ENCODE measurements around the gene TMTC2. TPM values are rescaled to one million over a fixed set of nuclear protein-coding genes. Genes with fewer than 3 reads are reported as not detected.

The TMTC2 gene
- total and polyA plus RNA-seq, 4 experiments from 2014 or later, result 0.09 to 8.2 (median 4.2) TPM

- ChIA-PET POLR2A (ENCODE audit: partially characterized antibody) (no interaction called here), CTCF (ENCODE audit: partially characterized antibody) (interaction anchor here (1.4 kb wide), 1 partner anchor 9 kb away, joined by 3 read pairs; no protein-coding TSS in a partner anchor)
- Histone ChIP-seq H3K4me3 (ENCODE audit: low read length in 2 of 2) (no peak overlapping the region), H3K36me3 (ENCODE audit: insufficient read depth, low read length) (no peaks in the 10 kb centered on the region), H3K4me1 (ENCODE audit: insufficient read depth, low read length) (no peaks in the 10 kb centered on the region), H3K27me3 (ENCODE audit: insufficient read depth, low read length) (no peaks in the 10 kb centered on the region), H3K9me3 (ENCODE audit: control insufficient read depth in 1 of 2, low read length in 2 of 2) (no peaks in the 10 kb centered on the region), H3K27ac (ENCODE audit: low read depth, low read length) (no peak overlapping the region)
- DNase-seq, result no peak
- no peak overlapping the region for H3K4me3 Mint-ChIP-seq
- H3K4me1 Mint-ChIP-seq, result peaks cover 0 to 1% (median under 1%) of the 10 kb centered on the region in 4 donors
- no peaks in the 10 kb centered on the region for H3K36me3 Mint-ChIP-seq
- H3K27me3 Mint-ChIP-seq, result peaks cover 1 to 12% of the 10 kb centered on the region in 2 donors
- H3K9me3 Mint-ChIP-seq, result peaks cover 0 to 4% (median 0%) of the 10 kb centered on the region in 8 donors
- intact Hi-C loops (cut with micrococcal nuclease), result no loop called here
- H3K27ac Mint-ChIP-seq, result no peak overlapping the region
Observed at GRCh38 chr12:82665142-82665923, 21.4 kb upstream of the TMTC2 start.

DNA sequence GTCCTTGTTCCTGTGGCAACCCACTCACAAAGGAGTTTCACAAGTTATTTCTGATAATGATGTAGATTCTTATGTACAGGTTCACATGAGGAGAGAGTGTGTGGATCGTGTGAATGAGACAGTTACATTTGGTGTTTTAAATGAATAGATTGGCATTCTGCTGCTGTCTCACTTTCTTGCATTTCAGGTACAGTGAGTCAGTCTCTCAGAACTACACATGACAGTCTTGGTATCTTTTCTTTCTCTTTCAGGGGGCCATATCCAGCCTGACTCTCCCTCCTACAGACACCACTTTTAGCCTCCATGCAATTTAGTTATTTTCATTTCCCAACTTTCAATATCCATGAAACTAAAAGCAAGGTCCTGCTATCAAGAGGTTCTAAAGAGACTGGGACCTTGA is 19.9 kb upstream of the TMTC2 start:
- no peak for DNase-seq
- intact Hi-C loops (cut with micrococcal nuclease), result no loop called here
- Mint-ChIP-seq H3K4me1 (no peaks in the 10 kb centered on the region), H3K4me3 (no peak overlapping the region), H3K27ac (no peak overlapping the region), H3K36me3 (no peaks in the 10 kb centered on the region), H3K27me3 (peaks cover 0 to 12% of the 10 kb centered on the region in 2 donors), H3K9me3 (peaks cover 0 to 2% (median 0%) of the 10 kb centered on the region in 8 donors)
- no peaks in the 10 kb centered on the region for H3K36me3 ChIP-seq (ENCODE audit: insufficient read depth, low read length)
- ChIA-PET POLR2A (ENCODE audit: partially characterized antibody) (no interaction called here), CTCF (ENCODE audit: partially characterized antibody) (no interaction called here)
- H3K4me1 ChIP-seq (ENCODE audit: insufficient read depth, low read length), result no peaks in the 10 kb centered on the region
- no peak overlapping the region for H3K4me3 ChIP-seq (ENCODE audit: low read length in 2 of 2)
- no peaks in the 10 kb centered on the region for H3K27me3 ChIP-seq (ENCODE audit: insufficient read depth, low read length)
- no peak overlapping the region for H3K27ac ChIP-seq (ENCODE audit: low read depth, low read length)
- H3K9me3 ChIP-seq (ENCODE audit: control insufficient read depth in 1 of 2, low read length in 2 of 2), result no peaks in the 10 kb centered on the region

DNA sequence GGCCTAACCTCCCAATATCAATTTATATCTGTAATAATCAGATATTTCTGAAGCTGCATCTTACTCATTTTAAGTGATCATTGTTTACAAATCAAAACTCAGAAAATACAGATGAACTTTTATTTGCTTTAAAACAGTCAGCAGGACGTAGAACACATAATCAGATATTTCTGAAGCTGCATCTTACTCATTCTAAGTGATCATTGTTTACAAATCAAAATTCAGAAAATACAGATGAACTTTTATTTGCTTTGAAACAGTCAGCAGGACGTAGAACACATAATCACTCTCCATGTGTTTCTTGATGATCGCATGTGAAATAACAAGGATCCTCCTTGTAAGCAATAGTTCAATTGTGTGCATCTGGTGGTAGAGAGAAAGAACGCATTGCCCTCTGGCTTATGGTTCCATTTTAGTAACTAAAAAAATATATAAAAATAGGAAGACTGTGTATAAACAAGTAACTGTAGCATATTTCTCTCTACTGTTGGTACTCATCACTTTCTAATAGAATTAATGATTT is 15.0 kb upstream of the TMTC2 start:
- no peak overlapping the region for H3K4me3 ChIP-seq (ENCODE audit: low read length in 2 of 2)
- peaks cover 3% of the 10 kb centered on the region for H3K27me3 ChIP-seq (ENCODE audit: insufficient read depth, low read length)
- intact Hi-C loops (cut with micrococcal nuclease), result no loop called here
- Mint-ChIP-seq H3K36me3 (no peaks in the 10 kb centered on the region), H3K4me1 (no peaks in the 10 kb centered on the region), H3K27me3 (peaks cover 0 to 15% of the 10 kb centered on the region in 2 donors), H3K4me3 (no peak overlapping the region), H3K27ac (no peak overlapping the region), H3K9me3 (no peaks in the 10 kb centered on the region)
- H3K36me3 ChIP-seq (ENCODE audit: insufficient read depth, low read length), result no peaks in the 10 kb centered on the region
- no peaks in the 10 kb centered on the region for H3K9me3 ChIP-seq (ENCODE audit: control insufficient read depth in 1 of 2, low read length in 2 of 2)
- CTCF ChIA-PET (ENCODE audit: partially characterized antibody), result no interaction called here
- H3K4me1 ChIP-seq (ENCODE audit: insufficient read depth, low read length), result no peaks in the 10 kb centered on the region
- POLR2A ChIA-PET (ENCODE audit: partially characterized antibody), result no interaction called here
- DNase-seq, result no peak
- no peak overlapping the region for H3K27ac ChIP-seq (ENCODE audit: low read depth, low read length)

- intact Hi-C loops (cut with micrococcal nuclease), result no loop called here
- H3K27ac Mint-ChIP-seq, result no peak overlapping the region
- no peaks in the 10 kb centered on the region for H3K4me1 Mint-ChIP-seq
- Histone ChIP-seq H3K27me3 (ENCODE audit: insufficient read depth, low read length) (peaks cover 3% of the 10 kb centered on the region), H3K36me3 (ENCODE audit: insufficient read depth, low read length) (no peaks in the 10 kb centered on the region), H3K9me3 (ENCODE audit: control insufficient read depth in 1 of 2, low read length in 2 of 2) (no peaks in the 10 kb centered on the region), H3K4me3 (ENCODE audit: low read length in 2 of 2) (no peak overlapping the region), H3K27ac (ENCODE audit: low read depth, low read length) (no peak overlapping the region), H3K4me1 (ENCODE audit: insufficient read depth, low read length) (no peaks in the 10 kb centered on the region)
- ChIA-PET CTCF (ENCODE audit: partially characterized antibody) (interaction anchor here (5.5 kb wide), 1 partner anchor 13 kb away, joined by 38 read pairs; the partner anchor contains the start of gene TMTC2), POLR2A (ENCODE audit: partially characterized antibody) (no interaction called here)
- H3K27me3 Mint-ChIP-seq, result peaks cover 0 to 12% of the 10 kb centered on the region in 2 donors
- H3K4me3 Mint-ChIP-seq, result no peak overlapping the region
- H3K9me3 Mint-ChIP-seq, result no peaks in the 10 kb centered on the region
- H3K36me3 Mint-ChIP-seq, result no peaks in the 10 kb centered on the region
- DNase-seq, result no peak
Observed at GRCh38 chr12:82672811-82673495, 13.8 kb upstream of the TMTC2 start.

DNA sequence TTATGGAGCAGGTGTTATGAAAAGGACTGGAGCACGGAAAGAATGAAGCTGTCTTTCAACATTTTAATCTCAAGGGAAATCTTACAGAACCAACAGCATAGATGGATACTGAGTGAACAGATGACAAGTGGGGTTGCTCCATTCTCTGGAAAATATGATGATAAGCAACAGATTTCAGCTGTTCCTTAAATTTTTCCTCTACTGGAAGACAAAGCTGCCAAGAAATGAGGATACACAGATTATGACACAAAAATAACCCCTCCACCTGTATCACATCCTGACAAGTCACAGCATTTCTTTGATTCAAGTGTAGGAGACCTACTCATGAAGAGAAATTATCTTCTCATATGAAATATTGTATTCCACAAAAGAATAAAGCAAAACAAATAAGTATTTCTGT is 13.0 kb upstream of the TMTC2 start:
- Mint-ChIP-seq H3K9me3 (no peaks in the 10 kb centered on the region), H3K4me3 (no peak overlapping the region)
- POLR2A ChIA-PET (ENCODE audit: partially characterized antibody), result no interaction called here

DNA sequence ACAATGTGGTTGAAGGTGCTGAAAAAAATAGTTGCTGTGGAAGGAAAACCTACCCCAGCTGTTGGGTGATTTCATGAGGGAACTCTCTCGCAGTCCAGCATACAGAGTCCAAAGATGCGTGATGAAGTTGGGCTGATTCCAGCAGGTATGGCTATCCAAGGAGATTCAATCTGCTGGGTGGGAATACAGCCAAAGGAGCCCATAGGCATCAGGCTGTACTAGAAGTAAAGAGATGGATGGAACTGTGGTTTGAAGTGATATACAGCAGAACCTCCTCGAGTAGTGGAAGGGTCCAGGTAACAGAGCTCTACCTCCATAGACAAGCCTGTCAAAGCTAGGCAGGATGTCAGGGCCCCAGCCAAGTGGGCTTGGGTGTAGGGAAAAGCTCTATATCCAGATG is 11.5 kb upstream of the TMTC2 start:
- CTCF ChIA-PET (ENCODE audit: partially characterized antibody), result interaction anchor here (1.3 to 5.5 kb wide), 2 partner anchors 10 kb away, joined by 3 to 38 read pairs; partner anchors contain the start of gene TMTC2
- no peaks in the 10 kb centered on the region for H3K9me3 Mint-ChIP-seq
- Histone ChIP-seq H3K9me3 (ENCODE audit: control insufficient read depth in 1 of 2, low read length in 2 of 2) (no peaks in the 10 kb centered on the region), H3K36me3 (ENCODE audit: insufficient read depth, low read length) (no peaks in the 10 kb centered on the region), H3K4me1 (ENCODE audit: insufficient read depth, low read length) (no peaks in the 10 kb centered on the region), H3K27me3 (ENCODE audit: insufficient read depth, low read length) (peaks cover 3% of the 10 kb centered on the region), H3K27ac (ENCODE audit: low read depth, low read length) (no peak overlapping the region), H3K4me3 (ENCODE audit: low read length in 2 of 2) (no peak overlapping the region)
- peaks cover 3 to 10% of the 10 kb centered on the region in 2 donors for H3K27me3 Mint-ChIP-seq
- no peak for DNase-seq
- no peaks in the 10 kb centered on the region for H3K36me3 Mint-ChIP-seq
- POLR2A ChIA-PET (ENCODE audit: partially characterized antibody), result no interaction called here
- H3K27ac Mint-ChIP-seq, result no peak overlapping the region
- no peaks in the 10 kb centered on the region for H3K4me1 Mint-ChIP-seq
- intact Hi-C loops (cut with micrococcal nuclease), result no loop called here
- H3K4me3 Mint-ChIP-seq, result no peak overlapping the region

More for the DNA sequence above, 13.0 kb upstream of the TMTC2 start:
- H3K27me3 ChIP-seq (ENCODE audit: insufficient read depth, low read length), result peaks cover 3% of the 10 kb centered on the region
- Mint-ChIP-seq H3K4me1 (no peaks in the 10 kb centered on the region), H3K27me3 (peaks cover 1 to 10% of the 10 kb centered on the region in 2 donors), H3K36me3 (no peaks in the 10 kb centered on the region), H3K27ac (no peak overlapping the region)
- no peaks in the 10 kb centered on the region for H3K36me3 ChIP-seq (ENCODE audit: insufficient read depth, low read length)
- CTCF ChIA-PET (ENCODE audit: partially characterized antibody), result interaction anchor here (5.5 kb wide), 1 partner anchor 12 kb away, joined by 38 read pairs; the partner anchor contains the start of gene TMTC2
- H3K4me3 ChIP-seq (ENCODE audit: low read length in 2 of 2), result no peak overlapping the region
- no peaks in the 10 kb centered on the region for H3K4me1 ChIP-seq (ENCODE audit: insufficient read depth, low read length)
- intact Hi-C loops (cut with micrococcal nuclease), result no loop called here
- no peak for DNase-seq
- H3K27ac ChIP-seq (ENCODE audit: low read depth, low read length), result no peak overlapping the region
- H3K9me3 ChIP-seq (ENCODE audit: control insufficient read depth in 1 of 2, low read length in 2 of 2), result no peaks in the 10 kb centered on the region

GRCh38 chr12:82682326-82682725 is 4.4 kb upstream of the TMTC2 start:
- H3K36me3 ChIP-seq (ENCODE audit: insufficient read depth, low read length), result no peaks in the 10 kb centered on the region
- DNase-seq, result no peak
- no peak overlapping the region for H3K4me3 ChIP-seq (ENCODE audit: low read length in 2 of 2)
- H3K27me3 ChIP-seq (ENCODE audit: insufficient read depth, low read length), result no peaks in the 10 kb centered on the region
- Mint-ChIP-seq H3K4me3 (no peak overlapping the region), H3K27ac (no peak overlapping the region), H3K27me3 (peaks cover 11 to 16% of the 10 kb centered on the region in 2 donors), H3K9me3 (no peaks in the 10 kb centered on the region), H3K36me3 (peaks cover 0 to 8% of the 10 kb centered on the region in 2 donors), H3K4me1 (peaks cover 0 to 13% (median 4%) of the 10 kb centered on the region in 4 donors)
- no peaks in the 10 kb centered on the region for H3K9me3 ChIP-seq (ENCODE audit: control insufficient read depth in 1 of 2, low read length in 2 of 2)
- H3K27ac ChIP-seq (ENCODE audit: low read depth, low read length), result no peak overlapping the region
- POLR2A ChIA-PET (ENCODE audit: partially characterized antibody), result no interaction called here
- intact Hi-C loops (cut with micrococcal nuclease), result loop anchor here (10.0 kb wide), 2 partner anchors 702 to 1272 kb away; no protein-coding TSS in a partner anchor
- H3K4me1 ChIP-seq (ENCODE audit: insufficient read depth, low read length), result no peaks in the 10 kb centered on the region
- CTCF ChIA-PET (ENCODE audit: partially characterized antibody), result no interaction called here
